Subcutaneous abdominal adipose tissue (tissue), 5 donors: ENCODE measurements around the gene TBC1D22A.

Experiments used
- H3K27ac ChIP-seq: one replicate; pipeline ENCODE4 v1.7.0; 2013; ENCODE audit warnings: low read depth, mild to moderate bottlenecking, inconsistent platforms, low read length, moderate library complexity
- H3K27me3 ChIP-seq, 5 donors: one replicate each; pipeline ENCODE4 v1.7.0; 2013; ENCODE audit warnings: low read length in 5 of 5, inconsistent platforms in 1 of 5; ENCODE audit not compliant: control insufficient read depth in 5 of 5, insufficient read depth in 4 of 5
- H3K36me3 ChIP-seq, 5 donors: one replicate each; pipeline ENCODE4 v1.7.0; 2013; ENCODE audit warnings: low read length in 5 of 5; ENCODE audit not compliant: control insufficient read depth in 5 of 5, insufficient read depth in 5 of 5
- H3K4me1 ChIP-seq, 5 donors: one replicate each; pipeline ENCODE4 v1.7.0; 2013; ENCODE audit warnings: low read length in 5 of 5, mild to moderate bottlenecking in 3 of 5, moderate library complexity in 1 of 5; ENCODE audit not compliant: control insufficient read depth in 5 of 5, insufficient read depth in 5 of 5
- H3K4me3 ChIP-seq, 5 donors: one replicate each; pipeline ENCODE4 v1.7.0; 2013; ENCODE audit warnings: low read length in 5 of 5, low read depth in 1 of 5
- H3K9ac ChIP-seq, 5 donors: one replicate each; pipeline ENCODE4 v1.7.0; 2013; ENCODE audit warnings: low read length in 5 of 5, mild to moderate bottlenecking in 4 of 5, moderate library complexity in 3 of 5
- H3K9me3 ChIP-seq, 5 donors: one replicate each; pipeline ENCODE4 v1.7.0; 2013; ENCODE audit warnings: low read length in 5 of 5; ENCODE audit not compliant: control insufficient read depth in 5 of 5
- donor health status: healthy.
- donor health status: healthy.
- donor health status: healthy.
- donor health status: healthy.
- donor health status: healthy.

Gene TBC1D22A

DNA sequence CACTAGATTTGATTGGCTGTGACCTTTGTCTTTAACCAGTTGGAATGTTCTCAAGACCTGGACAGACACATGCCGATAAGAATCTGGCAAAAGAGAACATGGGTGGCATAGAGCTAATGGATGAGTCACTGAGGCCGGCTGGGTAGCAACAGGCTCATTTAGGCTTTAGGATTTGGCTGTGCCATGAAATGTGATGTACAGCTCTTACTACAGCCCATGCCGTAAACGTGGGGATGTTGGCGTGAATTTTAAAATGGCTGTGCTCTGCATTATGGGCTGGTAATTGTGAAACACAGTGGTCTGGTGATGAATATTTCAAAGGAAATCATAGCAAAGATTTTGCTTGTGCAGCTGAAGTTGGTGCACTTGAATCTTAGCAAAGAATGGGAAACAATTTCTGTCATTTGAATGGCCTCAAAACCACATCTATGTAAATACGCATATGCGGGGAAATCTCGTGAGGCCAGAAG lies 332.4 kb downstream of the TBC1D22A start:
- no peak overlapping the region for H3K9ac ChIP-seq
- no peaks in the 10 kb centered on the region for H3K36me3 ChIP-seq
- H3K4me3 ChIP-seq: no peak overlapping the region
- peaks cover 0 to 12% (median 0%) of the 10 kb centered on the region in 5 donors for H3K9me3 ChIP-seq
- no peak overlapping the region for H3K27ac ChIP-seq
- peaks cover 2 to 26% (median 21%) of the 10 kb centered on the region in 5 donors for H3K4me1 ChIP-seq
- H3K27me3 ChIP-seq: no peaks in the 10 kb centered on the region

DNA sequence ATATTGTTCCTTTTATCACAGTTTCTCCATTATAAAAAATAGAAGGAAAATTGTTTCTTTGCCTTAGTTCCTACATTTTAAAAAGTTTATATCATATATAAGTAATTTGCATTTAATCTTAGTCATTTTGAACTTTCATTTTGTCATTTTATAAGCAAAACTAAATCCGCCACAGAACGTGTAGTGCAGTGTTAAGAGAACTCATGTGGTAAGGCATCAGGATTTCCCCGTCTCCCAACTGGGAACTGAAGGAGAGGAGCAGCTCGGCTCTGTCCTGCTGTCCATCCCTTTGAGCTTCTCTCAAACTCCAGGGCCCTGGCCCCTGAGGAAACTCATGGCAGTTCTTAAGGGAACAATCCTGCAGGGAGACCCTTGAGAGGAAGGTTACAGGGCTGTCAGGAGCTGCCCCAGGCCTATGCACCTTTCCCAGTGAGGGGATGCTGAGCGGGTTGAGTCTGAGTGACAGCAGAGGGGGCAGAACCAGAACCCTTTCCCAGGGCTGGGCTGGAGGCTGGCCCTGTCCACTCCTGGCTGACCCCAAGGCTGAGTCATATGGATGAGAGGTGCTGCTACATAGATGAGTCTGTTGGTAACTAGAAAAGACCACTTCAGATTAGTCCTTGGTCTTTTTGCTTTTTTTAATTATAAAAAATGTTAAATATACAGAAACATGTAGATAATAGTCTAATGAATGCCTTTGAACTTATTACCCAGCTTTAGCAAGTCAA lies 333.1 kb downstream of the TBC1D22A start:
- H3K4me3 ChIP-seq: no peak overlapping the region
- peaks cover 0 to 24% (median 18%) of the 10 kb centered on the region in 5 donors for H3K4me1 ChIP-seq
- no peak overlapping the region for H3K9ac ChIP-seq
- H3K36me3 ChIP-seq: no peaks in the 10 kb centered on the region
- H3K27me3 ChIP-seq: no peaks in the 10 kb centered on the region
- no peak overlapping the region for H3K27ac ChIP-seq
- peaks cover 0 to 12% (median 0%) of the 10 kb centered on the region in 5 donors for H3K9me3 ChIP-seq

DNA sequence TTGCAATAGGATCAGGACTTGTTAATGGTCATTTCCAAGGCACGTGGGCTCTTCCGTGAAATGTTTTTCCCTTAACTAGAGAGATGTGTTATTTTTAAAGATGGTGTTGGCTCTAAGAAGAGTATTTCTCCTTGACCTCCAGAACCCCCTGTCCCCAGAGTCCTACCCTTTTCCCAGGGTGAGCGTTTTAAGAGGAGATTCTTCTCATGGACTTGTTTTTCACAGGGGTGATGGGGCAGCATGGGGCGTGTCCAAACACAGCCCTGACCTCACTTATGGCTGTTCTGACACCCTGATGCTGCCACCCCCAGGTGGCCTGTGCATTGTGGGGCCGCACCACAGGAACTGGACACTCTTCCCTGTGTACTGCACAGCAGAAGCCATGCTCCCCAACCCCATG lies 335.7 kb downstream of the TBC1D22A start:
- Histone ChIP-seq H3K4me1 (peaks cover 0 to 13% (median 5%) of the 10 kb centered on the region in 5 donors), H3K27ac (no peak overlapping the region), H3K9ac (no peak overlapping the region), H3K36me3 (peaks cover 0 to 12% (median 0%) of the 10 kb centered on the region in 5 donors), H3K4me3 (no peak overlapping the region), H3K9me3 (peaks cover 0 to 7% (median 0%) of the 10 kb centered on the region in 5 donors), H3K27me3 (no peaks in the 10 kb centered on the region)

DNA sequence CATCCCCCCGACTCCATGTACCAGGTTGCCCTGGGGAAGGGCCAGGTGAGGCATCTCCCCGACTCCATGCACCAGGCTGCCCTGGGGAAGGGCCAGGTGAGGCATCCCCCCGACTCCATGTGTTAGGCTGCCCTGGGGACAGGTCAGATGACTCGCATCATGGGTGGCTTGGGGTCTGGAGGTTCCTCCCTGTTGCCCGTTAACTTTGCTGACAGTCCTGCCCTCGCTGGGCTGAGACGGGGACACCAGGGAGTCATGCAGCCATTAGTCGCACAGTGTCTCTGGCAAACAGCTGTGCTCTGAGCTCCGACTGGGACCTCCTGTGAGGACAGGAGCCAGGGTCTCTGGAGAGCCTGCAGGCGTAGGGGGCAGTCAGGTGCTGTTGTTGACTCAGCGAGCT lies 336.1 kb downstream of the TBC1D22A start:
- no peak overlapping the region for H3K27ac ChIP-seq
- peaks cover 0 to 12% (median 0%) of the 10 kb centered on the region in 5 donors for H3K36me3 ChIP-seq
- H3K4me1 ChIP-seq: peaks cover 0 to 13% (median 5%) of the 10 kb centered on the region in 5 donors
- peaks cover 0 to 5% (median 0%) of the 10 kb centered on the region in 5 donors for H3K9me3 ChIP-seq
- H3K4me3 ChIP-seq: no peak overlapping the region
- no peak overlapping the region for H3K9ac ChIP-seq
- H3K27me3 ChIP-seq: no peaks in the 10 kb centered on the region

DNA sequence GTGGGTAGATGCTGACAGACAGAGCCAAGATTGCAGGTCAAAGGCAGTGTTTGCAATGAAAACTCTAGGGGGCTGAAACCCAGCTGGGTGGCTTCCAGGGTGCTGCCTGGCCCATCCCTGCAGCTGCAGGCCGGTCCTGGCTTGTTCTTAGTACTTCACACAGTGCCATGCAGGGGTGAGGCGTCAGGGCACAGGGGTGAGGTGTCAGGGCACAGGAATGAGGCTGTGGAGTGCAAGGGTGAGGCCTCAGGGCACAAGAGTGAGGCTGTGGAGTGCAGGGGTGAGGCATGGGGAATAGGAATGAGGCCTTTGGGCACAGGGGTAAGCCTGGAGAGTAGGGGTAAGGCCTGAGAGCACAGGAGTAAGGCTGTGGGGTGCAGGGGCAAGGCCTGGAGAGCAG lies 337.6 kb downstream of the TBC1D22A start:
- Histone ChIP-seq H3K9ac (no peak overlapping the region), H3K27ac (no peak overlapping the region), H3K36me3 (peaks cover 0 to 12% (median 0%) of the 10 kb centered on the region in 5 donors), H3K27me3 (no peaks in the 10 kb centered on the region), H3K4me1 (peaks cover 0 to 13% (median 5%) of the 10 kb centered on the region in 5 donors), H3K4me3 (no peak overlapping the region), H3K9me3 (no peaks in the 10 kb centered on the region)

DNA sequence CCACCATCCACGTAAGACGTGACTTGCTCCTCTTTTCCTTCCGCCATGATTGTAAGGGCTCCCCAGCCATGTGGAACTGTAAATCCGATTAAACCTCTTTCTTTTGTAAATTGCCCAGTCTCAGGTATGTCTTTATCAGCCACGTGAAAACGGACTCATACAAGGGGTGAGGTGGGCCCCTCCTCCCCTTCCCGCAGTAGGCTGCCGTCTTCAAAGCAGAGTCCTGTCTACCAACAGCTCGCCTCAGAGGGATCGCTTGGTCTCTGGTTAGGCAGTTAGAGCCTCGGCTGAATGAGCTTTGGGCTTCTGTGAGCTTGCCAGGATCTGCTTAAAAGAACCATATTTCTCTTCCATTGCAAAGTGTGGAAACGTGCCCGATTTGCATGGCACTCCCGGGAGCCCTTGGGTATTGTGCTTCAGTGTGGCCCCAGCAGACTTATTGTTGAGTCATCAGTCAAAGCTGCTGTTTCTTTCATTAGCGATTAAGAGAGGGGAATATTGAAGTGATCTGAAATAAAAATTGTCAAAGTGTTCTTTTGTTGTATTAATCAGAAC lies 338.3 kb downstream of the TBC1D22A start:
- H3K36me3 ChIP-seq: peaks cover 0 to 12% (median 0%) of the 10 kb centered on the region in 5 donors
- H3K4me3 ChIP-seq: no peak overlapping the region
- H3K27me3 ChIP-seq: no peaks in the 10 kb centered on the region
- no peak overlapping the region for H3K9ac ChIP-seq
- H3K9me3 ChIP-seq: no peaks in the 10 kb centered on the region
- H3K27ac ChIP-seq: no peak overlapping the region
- H3K4me1 ChIP-seq: peaks cover 0 to 13% (median 5%) of the 10 kb centered on the region in 5 donors

DNA sequence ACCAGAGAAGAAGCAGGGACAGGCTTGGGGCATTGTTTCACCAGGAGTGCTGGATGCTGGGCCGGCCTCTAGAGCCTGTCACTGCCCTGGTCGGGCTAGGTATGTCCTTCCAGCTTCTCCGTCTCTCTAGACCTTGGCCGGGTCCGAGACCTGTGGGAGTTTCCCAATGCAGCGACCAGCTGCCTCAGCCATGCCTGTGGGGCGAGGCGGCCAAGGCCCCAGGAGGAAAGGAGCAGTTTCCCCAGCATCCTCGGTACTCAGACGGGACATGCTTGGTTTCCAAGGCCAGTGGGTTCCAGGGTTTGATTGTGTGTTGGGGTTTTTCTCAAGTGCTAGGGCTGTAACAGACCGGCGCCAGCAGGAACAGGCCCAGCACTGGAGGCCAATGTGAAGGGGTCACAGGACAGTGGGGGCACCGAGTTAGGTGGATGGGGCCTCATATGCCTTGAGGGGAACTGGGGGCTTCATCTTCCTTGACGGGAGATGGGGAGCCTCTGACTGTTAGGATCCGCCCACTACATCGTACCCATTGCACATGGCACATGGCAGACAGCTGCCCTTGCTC lies 339.0 kb downstream of the TBC1D22A start:
- no peaks in the 10 kb centered on the region for H3K9me3 ChIP-seq
- no peak overlapping the region for H3K4me3 ChIP-seq
- no peak overlapping the region for H3K9ac ChIP-seq
- peaks cover 0 to 13% (median 5%) of the 10 kb centered on the region in 5 donors for H3K4me1 ChIP-seq
- no peaks in the 10 kb centered on the region for H3K27me3 ChIP-seq
- peaks cover 0 to 12% (median 0%) of the 10 kb centered on the region in 5 donors for H3K36me3 ChIP-seq
- no peak overlapping the region for H3K27ac ChIP-seq

DNA sequence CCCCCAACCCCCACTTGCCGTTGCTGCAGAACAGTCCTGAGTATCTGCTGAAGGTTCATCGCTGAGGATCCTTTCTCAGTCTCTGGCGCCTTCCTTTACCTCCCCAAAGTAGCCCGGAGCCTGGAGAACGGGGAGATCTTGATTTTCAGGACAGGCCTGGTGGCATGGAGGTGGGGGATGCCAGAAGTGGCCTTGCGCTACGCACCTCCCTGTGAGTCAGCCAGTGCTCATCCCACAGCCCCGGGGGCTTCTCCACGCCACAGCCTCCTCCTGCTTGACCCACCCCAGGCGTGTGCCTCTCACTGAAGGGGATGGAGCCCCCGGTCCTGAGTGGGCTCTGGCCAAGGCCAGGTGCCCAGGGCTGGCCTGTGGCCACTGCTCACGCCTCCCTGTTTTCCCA lies 339.6 kb downstream of the TBC1D22A start:
- Histone ChIP-seq H3K27ac (no peak overlapping the region), H3K9me3 (no peaks in the 10 kb centered on the region), H3K9ac (no peak overlapping the region), H3K4me1 (peaks cover 0 to 13% (median 5%) of the 10 kb centered on the region in 5 donors), H3K36me3 (peaks cover 0 to 12% (median 0%) of the 10 kb centered on the region in 5 donors), H3K4me3 (no peak overlapping the region), H3K27me3 (no peaks in the 10 kb centered on the region)

DNA sequence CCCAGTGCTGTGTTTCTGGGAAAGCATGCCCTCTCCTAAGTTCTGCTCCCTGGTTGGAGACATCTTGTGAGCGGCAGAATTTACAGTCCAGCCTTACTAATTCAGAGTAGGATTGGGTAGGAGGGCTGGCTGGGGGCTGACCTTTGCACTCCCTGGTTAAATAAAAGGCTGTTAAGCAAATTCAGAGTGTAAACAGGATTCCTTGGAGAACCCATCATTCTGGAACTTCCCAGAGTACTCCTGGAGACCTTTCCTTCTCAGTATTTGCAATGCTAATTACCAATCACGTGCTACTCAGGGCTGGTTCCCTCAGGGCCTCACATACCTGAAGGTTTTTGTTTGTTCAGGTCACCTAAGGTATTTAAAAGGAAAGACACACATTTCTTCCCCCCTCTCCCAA lies 340.2 kb downstream of the TBC1D22A start:
- no peaks in the 10 kb centered on the region for H3K27me3 ChIP-seq
- no peak overlapping the region for H3K9ac ChIP-seq
- H3K4me3 ChIP-seq: no peak overlapping the region
- peaks cover 0 to 13% (median 5%) of the 10 kb centered on the region in 5 donors for H3K4me1 ChIP-seq
- no peak overlapping the region for H3K27ac ChIP-seq
- H3K9me3 ChIP-seq: no peaks in the 10 kb centered on the region
- peaks cover 0 to 12% (median 0%) of the 10 kb centered on the region in 5 donors for H3K36me3 ChIP-seq

DNA sequence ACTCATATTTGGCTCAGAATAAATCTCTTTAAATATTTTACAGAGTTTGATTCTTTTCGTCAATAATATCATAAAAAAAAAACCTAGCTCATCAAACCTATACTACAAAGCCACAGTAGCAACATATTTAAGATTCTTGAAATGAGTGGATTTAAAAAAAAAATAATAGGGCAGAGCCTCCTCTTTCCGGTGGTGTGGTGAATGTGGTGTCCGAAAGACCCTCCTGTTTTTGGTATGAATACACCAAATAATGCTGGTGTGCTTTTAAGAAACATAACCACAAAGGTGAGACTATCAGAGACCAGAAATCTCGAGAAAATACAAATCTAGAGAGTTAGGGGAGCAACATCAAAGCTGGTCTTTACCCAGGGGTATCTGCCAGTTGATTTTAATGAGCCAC lies 342.6 kb downstream of the TBC1D22A start:
- Histone ChIP-seq H3K27ac (no peak overlapping the region), H3K36me3 (peaks cover 0 to 14% (median 0%) of the 10 kb centered on the region in 5 donors), H3K9me3 (no peaks in the 10 kb centered on the region), H3K4me3 (no peak overlapping the region), H3K9ac (no peak overlapping the region), H3K4me1 (peaks cover 0 to 7% (median under 1%) of the 10 kb centered on the region in 5 donors), H3K27me3 (no peaks in the 10 kb centered on the region)
